HG02970 (cell line): ENCODE data around the gene VPS37C.
"Not testable (repeated sequence)": the region's sequence is repeated elsewhere in the genome, so short reads cannot be mapped to it uniquely, and the experiment has no call there.

Source experiments
- ATAC-seq: cut with Tn5 transposase; IDR thresholded peaks from one replicate; pipeline ENCODE4 v1.9.1; 2021; ENCODE audit warnings: mild to moderate bottlenecking, moderate library complexity, moderate number of reproducible peaks; ENCODE audit not compliant: unreplicated experiment, low FRiP score

VPS37C gene

DNA sequence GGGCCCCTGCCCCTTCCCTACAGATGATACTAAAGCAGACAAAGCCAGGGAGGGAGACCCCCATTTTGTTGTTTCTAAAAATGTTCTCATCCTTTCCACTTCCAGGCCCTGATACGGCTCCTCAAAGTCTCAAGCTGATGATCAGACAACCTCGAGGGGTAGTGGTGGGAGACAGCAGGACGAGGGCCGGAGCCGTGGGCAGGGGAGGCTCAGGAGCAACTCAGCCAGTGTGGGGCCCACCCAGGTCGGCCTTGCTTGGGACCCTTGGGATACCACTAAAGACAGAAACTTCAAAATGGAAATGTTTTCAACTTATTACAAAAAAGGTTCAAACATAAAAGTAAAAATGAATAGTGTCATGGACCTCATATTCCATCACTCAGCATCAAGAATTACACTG is 15.2 kb upstream of the VPS37C start:
- ATAC-seq: no peak

DNA sequence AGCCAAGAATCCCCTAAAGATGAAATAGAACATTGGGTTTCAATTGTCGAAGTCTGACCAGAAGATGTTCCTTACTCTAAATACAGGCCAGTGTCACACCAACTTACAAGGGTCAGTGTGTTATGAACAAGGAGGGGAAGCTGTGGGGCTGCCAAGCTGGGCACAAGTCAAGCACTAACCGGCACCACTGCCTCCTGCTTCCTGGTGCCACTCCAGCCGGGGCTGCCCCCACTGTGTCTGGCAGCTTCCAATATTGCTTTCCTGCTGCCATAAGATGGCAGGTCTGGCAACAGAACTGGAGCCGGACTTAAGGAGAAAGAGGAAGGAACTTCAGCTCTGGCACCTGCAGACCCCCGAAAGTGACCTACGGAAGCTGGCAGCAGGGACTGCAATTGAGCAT is 13.7 kb upstream of the VPS37C start:
- ATAC-seq: no peak

GRCh38 chr11:61174273-61174672 is 13.0 kb upstream of the VPS37C start:
- ATAC-seq: no peak

DNA sequence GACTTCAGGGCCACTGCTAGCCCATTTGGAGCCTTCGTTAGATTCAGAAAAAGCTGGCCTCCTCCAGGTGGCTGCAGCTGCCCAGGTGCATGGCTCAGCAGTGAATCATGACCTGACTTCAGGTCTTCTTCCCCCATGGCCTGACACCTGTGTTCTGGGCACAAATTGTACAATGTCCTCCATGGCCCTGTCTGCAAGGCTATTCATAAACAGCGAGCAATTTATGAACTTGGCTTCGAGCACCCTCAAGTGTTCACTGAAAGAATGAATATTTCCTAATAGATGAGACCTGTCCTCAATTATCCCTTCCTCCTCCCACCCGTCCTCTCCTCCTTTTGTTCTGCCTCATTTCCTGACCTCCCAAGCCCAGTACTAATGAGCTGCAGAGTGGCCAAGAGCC is 12.2 kb upstream of the VPS37C start:
- no peak for ATAC-seq

DNA sequence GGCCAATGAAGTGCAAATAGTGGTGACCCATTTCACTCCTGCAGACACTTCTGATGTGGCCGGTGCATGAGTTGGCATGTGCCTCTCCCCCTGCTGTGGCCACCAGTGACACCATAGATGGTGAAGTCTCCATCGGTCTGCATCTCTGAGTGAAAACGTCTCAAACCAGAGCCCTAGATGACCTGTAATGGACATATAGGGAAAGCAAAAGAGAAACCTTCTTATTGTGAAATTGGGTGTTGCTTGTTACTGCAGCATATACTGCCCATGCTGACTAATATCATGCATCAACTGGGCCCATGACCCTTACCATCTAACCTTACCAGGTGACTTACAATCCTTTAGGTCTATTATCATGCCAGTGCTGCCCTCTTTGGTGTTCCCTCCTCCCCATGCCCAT is 11.7 kb upstream of the VPS37C start:
- ATAC-seq: no peak

GRCh38 chr11:61172356-61172755 is 11.1 kb upstream of the VPS37C start:
- no peak for ATAC-seq

DNA sequence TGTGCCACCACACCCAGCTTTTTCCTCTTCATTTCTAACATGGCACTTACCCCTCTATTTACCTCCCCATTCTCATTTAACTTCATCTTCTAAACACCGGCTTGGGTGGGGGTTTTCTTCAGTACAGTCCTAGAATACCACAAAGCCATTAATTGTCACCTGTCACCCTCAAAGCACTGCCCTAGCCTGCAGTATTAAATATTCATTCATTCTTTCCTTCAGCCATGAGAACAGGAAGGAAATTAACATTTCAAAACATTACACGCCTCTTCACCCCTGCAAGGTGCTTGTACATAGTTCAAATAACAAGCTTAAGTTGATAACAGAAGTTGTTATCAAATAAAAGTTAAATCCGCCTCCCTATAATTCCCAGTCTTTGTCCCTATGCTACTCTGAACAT is 10.7 kb upstream of the VPS37C start:
- ATAC-seq: no peak

DNA sequence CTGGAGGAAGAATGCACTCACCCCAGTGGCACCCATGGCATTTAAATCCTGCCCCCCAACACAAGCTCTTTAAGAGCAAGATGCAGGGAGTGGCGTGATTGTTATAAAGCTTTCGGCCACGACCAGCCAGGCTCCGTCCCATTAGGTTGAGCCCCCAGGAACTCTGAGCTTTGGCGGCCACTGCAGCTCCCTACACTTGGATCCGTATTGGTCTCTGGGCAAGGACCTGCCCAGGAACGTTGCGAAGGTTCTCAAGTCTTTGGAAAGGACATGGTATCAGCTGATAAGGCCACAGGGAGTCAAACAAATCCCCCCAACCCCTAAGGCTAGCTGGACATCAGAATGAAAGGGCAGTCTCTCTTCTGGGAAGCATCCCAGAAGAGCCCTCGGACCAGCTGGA is 9.3 kb upstream of the VPS37C start:
- no peak for ATAC-seq

- ATAC-seq: no peak
These were observed 7.6 kb upstream of the VPS37C start for GRCh38 chr11:61168800-61169199.

GRCh38 chr11:61168042-61168688 is 6.9 kb upstream of the VPS37C start:
- no peak for ATAC-seq

GRCh38 chr11:61166331-61166730 is 5.1 kb upstream of the VPS37C start:
- not testable (repeated sequence) for ATAC-seq

GRCh38 chr11:61165785-61166184 is 4.6 kb upstream of the VPS37C start:
- not testable (repeated sequence) for ATAC-seq

DNA sequence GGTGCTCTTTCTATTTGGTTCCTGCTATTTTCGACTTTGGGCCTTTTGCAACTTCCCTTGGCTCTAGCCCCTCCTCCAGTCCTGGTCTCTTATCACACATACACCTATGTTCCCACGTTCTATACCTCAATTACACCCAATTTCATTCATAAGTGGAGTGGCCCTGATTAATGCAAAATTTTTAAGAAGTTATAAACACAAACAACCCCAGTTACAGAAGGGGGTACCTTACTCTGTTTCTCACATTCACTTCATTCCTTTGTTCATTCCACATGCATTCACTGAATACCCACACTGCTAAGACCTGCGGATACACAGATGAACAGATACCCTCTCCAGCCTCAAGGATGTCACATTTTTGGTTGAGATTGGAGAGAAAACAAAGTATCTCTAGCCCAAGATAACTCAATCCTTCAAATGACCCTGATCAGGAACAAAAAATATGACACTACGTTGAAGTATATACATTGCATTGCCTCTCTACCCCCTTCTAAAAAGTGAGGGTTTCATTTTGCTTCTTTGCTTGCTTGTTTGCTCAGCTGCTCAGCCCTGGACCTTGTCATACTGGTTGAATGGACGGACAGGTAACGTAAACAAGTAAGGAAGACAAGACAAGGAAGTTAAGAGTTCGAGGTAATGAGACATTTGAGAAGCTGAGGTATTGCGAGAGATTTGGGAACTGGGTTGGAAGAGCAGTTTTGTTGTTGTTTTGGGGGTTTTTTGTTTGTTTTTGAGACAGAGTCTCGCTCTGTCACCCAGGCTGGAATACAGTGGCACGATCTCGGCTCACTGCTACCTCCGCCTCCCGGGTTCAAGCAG is 3.6 kb upstream of the VPS37C start:
- no peak for ATAC-seq

DNA sequence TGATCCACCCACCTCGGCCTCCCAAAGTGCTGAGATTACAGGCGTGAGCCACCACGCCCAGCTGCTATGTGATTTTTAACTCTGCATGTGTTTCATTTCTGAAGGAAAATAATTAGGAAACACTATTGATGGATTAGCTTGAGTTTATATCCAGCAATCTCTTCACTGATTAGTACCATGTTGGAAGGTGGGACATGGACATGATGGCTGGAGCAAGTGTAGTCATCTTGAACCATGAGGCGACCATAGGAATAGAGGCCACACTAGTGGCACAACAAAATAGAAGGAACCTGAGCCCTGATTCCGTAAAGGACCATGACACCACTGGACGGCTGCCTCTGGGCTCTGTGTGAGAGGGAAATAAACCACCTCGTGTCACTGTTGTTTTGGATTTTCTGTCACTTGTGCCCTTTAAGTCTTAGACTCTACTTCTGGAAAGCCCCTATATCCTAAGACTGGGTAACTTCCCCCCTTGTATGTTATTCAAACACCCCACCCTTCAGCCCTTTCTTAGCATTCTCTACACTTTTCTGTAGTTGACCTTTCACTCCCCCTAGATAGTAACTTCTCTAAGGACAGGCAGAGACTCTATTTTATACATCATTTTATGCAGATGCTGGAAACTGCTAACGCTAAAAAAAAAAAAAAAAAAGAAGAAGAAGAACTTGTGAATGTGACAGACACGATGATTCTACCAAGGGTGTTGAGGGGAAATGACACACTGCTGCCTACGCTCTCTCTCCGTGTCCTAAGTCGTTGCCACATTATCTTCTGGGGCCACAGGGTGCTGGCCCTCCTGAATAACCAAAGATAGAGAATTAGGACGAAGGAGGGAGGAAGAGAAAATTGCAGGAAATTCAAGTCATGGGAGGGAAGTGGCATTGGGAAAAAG is 2.7 kb upstream of the VPS37C start:
- ATAC-seq: no peak

DNA sequence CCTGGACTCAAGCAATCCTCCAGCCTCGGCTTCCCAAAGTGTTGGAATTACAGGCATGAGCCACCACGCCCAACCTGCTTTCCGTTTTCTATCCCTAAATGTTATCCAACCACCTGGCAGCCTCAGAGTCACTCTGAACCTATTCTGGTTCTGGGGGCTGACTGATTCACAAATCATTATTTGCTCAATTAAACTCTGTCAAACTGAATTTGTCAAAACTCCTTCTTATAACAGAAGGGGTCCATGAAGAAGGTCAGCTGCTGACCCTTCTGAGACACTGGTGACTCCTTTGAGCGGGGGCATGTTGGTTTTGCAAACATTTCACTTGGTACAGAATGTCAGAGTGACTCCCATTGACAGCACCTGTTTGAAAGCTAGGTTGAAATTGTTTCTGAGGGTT is 1.8 kb upstream of the VPS37C start:
- no peak for ATAC-seq

DNA sequence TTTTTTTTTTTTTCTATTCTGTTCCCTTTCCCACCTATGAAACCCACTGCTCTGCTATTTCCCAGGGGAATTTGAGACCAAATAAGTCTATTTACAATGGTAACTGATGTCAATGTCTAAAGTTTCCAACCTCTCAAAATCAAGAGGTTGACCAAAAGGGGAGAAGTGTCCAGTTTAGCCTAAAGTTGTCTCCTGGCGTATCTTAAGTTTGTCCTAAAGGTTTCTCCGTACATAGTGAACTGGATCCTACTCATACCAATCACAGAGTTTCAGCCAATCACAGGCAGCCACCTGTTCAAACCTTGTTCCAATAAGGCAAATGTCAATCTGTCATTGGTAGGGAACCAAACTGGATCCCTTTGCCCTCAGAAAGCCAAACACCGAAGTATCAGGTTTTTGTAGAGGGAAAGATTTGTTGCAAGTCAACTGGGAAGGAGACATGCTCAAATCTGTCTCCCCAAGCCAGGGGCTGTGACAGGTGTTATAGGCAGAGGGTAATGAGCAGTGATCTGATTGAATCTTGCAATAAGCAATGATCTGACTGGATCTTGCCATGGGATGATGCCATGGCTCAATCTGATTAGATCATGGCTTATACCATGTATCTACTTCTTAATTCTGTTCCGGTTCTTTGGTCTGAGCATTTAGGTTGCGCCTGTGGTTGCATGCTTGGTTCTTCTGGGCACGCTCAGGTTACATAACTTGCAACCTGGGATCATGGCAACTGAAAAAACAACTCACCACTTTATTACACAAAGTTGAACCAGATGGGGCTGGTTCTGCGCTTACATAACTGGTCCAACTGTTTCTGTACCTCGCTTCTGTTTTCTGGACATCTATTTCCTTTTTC is 1.1 kb upstream of the VPS37C start:
- no peak for ATAC-seq

GRCh38 chr11:61160487-61161189 is 588 bp downstream of the VPS37C start:
- no peak for ATAC-seq

DNA sequence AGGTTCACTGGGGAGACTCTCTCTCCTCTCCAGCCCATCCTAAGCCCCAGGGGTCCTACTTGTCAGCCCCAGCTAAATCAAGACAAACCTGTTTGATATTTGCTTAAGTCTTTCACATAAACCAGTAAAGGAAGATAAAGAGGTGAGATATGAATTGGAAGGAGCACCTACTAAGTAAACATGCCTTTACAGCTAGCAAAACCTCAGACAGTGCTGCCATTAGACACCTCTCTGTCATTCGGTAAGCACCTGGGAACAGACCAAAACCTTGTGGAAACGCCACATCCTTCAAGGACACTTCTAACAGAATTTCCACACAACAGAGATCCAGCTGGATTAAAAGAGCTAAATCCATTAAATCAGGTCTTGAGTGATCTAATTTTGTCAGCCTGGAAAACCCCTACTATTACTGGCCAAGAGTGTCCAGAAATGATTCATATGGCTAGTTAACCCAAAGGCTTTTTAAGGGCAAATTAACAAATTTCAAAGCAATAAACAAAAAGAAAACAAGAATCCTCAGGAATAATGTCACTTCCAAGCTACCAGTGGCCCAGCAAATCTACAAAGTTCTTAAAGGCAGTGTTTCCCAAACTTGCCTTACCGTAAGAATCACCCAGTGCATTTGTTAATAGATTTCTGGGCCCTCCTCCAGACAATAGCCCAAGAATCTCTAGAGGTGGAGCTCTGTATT is 2.4 kb downstream of the VPS37C start:
- ATAC-seq: no peak

- no peak for ATAC-seq
These were observed 3.5 kb downstream of the VPS37C start for GRCh38 chr11:61157743-61158142.
